CD4-positive, CD25-positive, alpha-beta regulatory T cell (primary cell): ENCODE data around the gene LSM8. TPM values are rescaled to one million over a fixed set of nuclear protein-coding genes. Genes with fewer than 3 reads are reported as not detected.

Experiments used
- ATAC-seq, 2 donors: fragments of 150-1000 bp; cut with Tn5 transposase; one replicate each; pipeline ENCODE4 v1.10.0; 2021; ENCODE audit warnings: low read depth in 2 of 2, moderate number of reproducible peaks in 2 of 2, moderate library complexity in 1 of 2
- DNase-seq, 3 donors: peaks; one replicate each; pipeline versions ENCODE4 v3.0.0 to v3.0.0-alpha.2; 2012 to 2022; ENCODE audit warnings: mixed read lengths in 1 of 3
- H3K27ac ChIP-seq: one replicate; pipeline ENCODE4 v1.7.0; 2013; ENCODE audit warnings: mild to moderate bottlenecking, low read length; ENCODE audit not compliant: insufficient read depth, poor library complexity, severe bottlenecking
- H3K27me3 ChIP-seq: one replicate; pipeline ENCODE4 v1.7.0; 2013; ENCODE audit warnings: low read length; ENCODE audit not compliant: control insufficient read depth, insufficient read depth
- H3K36me3 ChIP-seq: one replicate; pipeline ENCODE4 v1.7.0; 2013; ENCODE audit warnings: mild to moderate bottlenecking, low read length, moderate library complexity; ENCODE audit not compliant: control insufficient read depth, insufficient read depth
- H3K4me1 ChIP-seq: 2 replicates; pipeline ENCODE4 v1.7.0; 2013; ENCODE audit warnings: mild to moderate bottlenecking, low read length; ENCODE audit not compliant: insufficient read depth, control insufficient read depth, poor library complexity, severe bottlenecking
- H3K4me3 ChIP-seq: one replicate; pipeline ENCODE4 v1.7.0; 2013; ENCODE audit warnings: low read depth, mild to moderate bottlenecking, low read length, moderate library complexity
- H3K9me3 ChIP-seq, 2 experiments: 1 replicate in 1 of 2; 2 replicates in 1 of 2; pipeline ENCODE4 v1.7.0; 2013; ENCODE audit warnings: low read length in 2 of 2, mild to moderate bottlenecking in 1 of 2, moderate library complexity in 1 of 2; ENCODE audit not compliant: control insufficient read depth in 2 of 2
- H3K27ac Mint-ChIP-seq, 3 donors: one replicate each; pipeline ENCODE4 v1.8.0; 2020 to 2022; ENCODE audit warnings: mild to moderate bottlenecking in 3 of 3, mixed read lengths in 3 of 3, moderate library complexity in 2 of 3
- H3K27me3 Mint-ChIP-seq: one replicate; pipeline ENCODE4 v1.8.0; 2022; ENCODE audit warnings: mild to moderate bottlenecking, mixed read lengths
- H3K36me3 Mint-ChIP-seq: one replicate; pipeline ENCODE4 v1.8.0; 2020; ENCODE audit warnings: mixed read lengths
- H3K4me1 Mint-ChIP-seq, 4 donors: one replicate each; pipeline ENCODE4 v1.8.0; 2020 to 2022; ENCODE audit warnings: mixed read lengths in 4 of 4, mild to moderate bottlenecking in 1 of 4
- H3K4me3 Mint-ChIP-seq, 4 donors: one replicate each; pipeline ENCODE4 v1.8.0; 2020 to 2022; ENCODE audit warnings: mild to moderate bottlenecking in 4 of 4, mixed read lengths in 4 of 4, moderate library complexity in 3 of 4
- H3K9me3 Mint-ChIP-seq, 7 donors: one replicate each; pipeline ENCODE4 v1.8.0; 2020 to 2022; ENCODE audit warnings: mixed read lengths in 7 of 7, mild to moderate bottlenecking in 3 of 7, moderate library complexity in 2 of 7
- polyA plus RNA-seq, 4 donors: library from polyadenylated mRNA; unstranded; fragments of 300-500 nt; fragmentation: Illumina TruSeq; gene quantifications; one replicate each; pipeline ENCODE4 v1.2.3, GENCODE V29; 2021
- total RNA-seq: library from RNA; stranded (reverse); gene quantifications from one replicate; pipeline ENCODE4 v1.2.3, GENCODE V29; 2022

Gene LSM8
- total and polyA plus RNA-seq, 5 donors from 2014 or later = 38.6 to 62.7 (median 49.0) TPM

DNA sequence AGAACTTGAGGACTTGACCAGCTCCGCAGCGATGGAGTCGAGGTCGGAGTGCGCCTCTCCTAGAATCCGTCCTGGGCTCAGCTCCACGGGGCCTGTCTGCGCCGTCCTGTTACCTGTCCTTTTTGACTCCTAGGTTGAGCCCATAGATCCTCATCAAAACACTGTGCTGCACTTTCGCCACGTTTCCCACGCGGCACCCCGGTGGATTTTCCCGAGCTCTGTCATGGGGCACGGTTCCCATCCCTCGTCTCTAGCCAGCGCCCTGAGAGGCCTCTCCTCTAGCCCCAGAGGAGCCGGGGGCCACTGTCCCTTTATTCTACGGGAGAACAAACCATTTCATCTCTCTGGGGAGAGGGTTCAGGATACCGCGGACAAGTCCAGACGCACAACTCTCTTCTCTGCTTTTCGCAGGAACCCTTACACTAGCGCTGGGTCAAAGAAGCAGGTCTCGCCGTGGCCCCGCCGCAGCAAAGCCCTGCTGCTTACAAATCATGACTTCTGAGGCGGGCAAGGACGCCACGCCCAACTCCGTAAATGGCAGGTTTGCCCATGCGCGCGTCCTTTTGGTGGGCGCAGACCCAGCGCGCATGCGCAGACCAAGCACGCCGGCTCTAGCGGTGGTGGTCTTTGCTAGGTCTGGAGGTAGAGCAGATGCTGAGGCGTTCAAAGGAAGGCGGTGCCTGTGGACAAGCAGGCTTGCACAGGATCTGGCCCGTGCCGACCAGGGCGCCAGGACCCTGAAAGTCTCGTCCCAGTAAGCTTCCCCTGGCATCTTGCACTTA, 30.3 kb downstream of the LSM8 start:
- H3K27ac ChIP-seq = no peak overlapping the region
- peak overlapping the region; percentile 66 to 91 (median 86) for H3K4me3 Mint-ChIP-seq

DNA sequence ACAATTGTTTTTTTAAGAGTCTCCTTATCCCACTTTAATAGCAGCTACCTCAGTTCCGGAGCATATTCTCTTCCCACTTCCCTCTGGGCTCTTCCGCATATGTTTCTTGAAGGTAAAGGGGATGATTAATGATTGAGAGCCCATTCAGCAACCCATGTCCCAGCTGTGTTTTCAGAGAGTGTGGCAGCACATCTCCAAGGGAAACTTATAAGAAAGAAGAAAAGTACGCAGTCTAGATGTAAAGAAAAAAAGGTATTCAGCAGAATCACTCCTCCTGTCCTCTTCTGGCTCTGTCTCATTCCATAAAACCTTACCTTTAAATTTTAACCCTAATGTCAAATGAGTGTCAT, 30.8 kb downstream of the LSM8 start:
- H3K9me3 Mint-ChIP-seq = peaks cover 0 to 2% (median 0%) of the 10 kb centered on the region in 7 donors
- peaks cover 39% of the 10 kb centered on the region for H3K27me3 Mint-ChIP-seq
- ATAC-seq (no peak), DNase-seq (no peak)
- Histone ChIP-seq H3K27ac (no peak overlapping the region), H3K27me3 (peaks cover 15% of the 10 kb centered on the region), H3K4me3 (peak overlapping the region; percentile 44), H3K9me3 (no peaks in the 10 kb centered on the region), H3K4me1 (peaks cover 11% of the 10 kb centered on the region), H3K36me3 (no peaks in the 10 kb centered on the region)
- no peaks in the 10 kb centered on the region for H3K36me3 Mint-ChIP-seq
- H3K27ac Mint-ChIP-seq = peak overlapping the region in 2 of 3 donors; percentile 33 to 65
- peaks cover 8 to 14% (median 11%) of the 10 kb centered on the region in 4 donors for H3K4me1 Mint-ChIP-seq
- peak overlapping the region; percentile 61 to 91 (median 86) for H3K4me3 Mint-ChIP-seq

More for the DNA sequence above, 30.3 kb downstream of the LSM8 start:
- Histone ChIP-seq H3K9me3 (no peaks in the 10 kb centered on the region), H3K4me1 (peaks cover 11% of the 10 kb centered on the region), H3K4me3 (peak overlapping the region; percentile 44), H3K27me3 (peaks cover 15% of the 10 kb centered on the region), H3K36me3 (no peaks in the 10 kb centered on the region)
- Mint-ChIP-seq H3K4me1 (peaks cover 8 to 14% (median 11%) of the 10 kb centered on the region in 4 donors), H3K27ac (peak overlapping the region; percentile 33 to 65 (median 54)), H3K36me3 (no peaks in the 10 kb centered on the region), H3K27me3 (peaks cover 39% of the 10 kb centered on the region), H3K9me3 (peaks cover 0 to 2% (median 0%) of the 10 kb centered on the region in 7 donors)
- DNase-seq (peak; percentile 33 to 55 (median 37)), ATAC-seq (peak; percentile 63 to 71)

DNA sequence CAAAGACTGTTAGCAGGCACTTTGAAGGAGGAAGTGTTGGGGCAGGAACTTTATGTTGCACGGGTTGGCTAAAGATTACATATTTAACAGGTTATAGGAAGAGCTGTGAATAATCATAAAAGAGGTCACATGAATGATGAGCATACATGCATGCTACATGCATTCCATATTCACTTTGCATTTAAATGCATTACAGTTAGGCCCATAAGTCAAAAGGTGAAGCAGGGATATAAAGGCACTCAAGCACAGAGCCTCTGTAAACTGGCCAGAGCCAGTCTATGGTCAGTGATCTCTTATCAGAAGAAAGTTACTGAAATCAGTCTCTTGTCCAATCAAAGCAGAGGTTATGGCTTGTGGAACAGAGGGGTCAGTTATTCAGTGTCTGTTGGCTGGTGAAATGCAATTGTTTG, 33.3 kb downstream of the LSM8 start:
- H3K4me1 Mint-ChIP-seq = peaks cover 8 to 14% (median 11%) of the 10 kb centered on the region in 4 donors
- no peak for ATAC-seq
- no peak for DNase-seq
- no peak overlapping the region for H3K4me3 ChIP-seq
- no peaks in the 10 kb centered on the region for H3K36me3 Mint-ChIP-seq
- H3K27ac ChIP-seq = no peak overlapping the region
- no peaks in the 10 kb centered on the region for H3K36me3 ChIP-seq
- no peak overlapping the region for H3K4me3 Mint-ChIP-seq
- H3K9me3 Mint-ChIP-seq = no peaks in the 10 kb centered on the region
- no peak overlapping the region for H3K27ac Mint-ChIP-seq
- peaks cover 39% of the 10 kb centered on the region for H3K27me3 Mint-ChIP-seq
- peaks cover 11% of the 10 kb centered on the region for H3K4me1 ChIP-seq
- peaks cover 13% of the 10 kb centered on the region for H3K27me3 ChIP-seq
- no peaks in the 10 kb centered on the region for H3K9me3 ChIP-seq

DNA sequence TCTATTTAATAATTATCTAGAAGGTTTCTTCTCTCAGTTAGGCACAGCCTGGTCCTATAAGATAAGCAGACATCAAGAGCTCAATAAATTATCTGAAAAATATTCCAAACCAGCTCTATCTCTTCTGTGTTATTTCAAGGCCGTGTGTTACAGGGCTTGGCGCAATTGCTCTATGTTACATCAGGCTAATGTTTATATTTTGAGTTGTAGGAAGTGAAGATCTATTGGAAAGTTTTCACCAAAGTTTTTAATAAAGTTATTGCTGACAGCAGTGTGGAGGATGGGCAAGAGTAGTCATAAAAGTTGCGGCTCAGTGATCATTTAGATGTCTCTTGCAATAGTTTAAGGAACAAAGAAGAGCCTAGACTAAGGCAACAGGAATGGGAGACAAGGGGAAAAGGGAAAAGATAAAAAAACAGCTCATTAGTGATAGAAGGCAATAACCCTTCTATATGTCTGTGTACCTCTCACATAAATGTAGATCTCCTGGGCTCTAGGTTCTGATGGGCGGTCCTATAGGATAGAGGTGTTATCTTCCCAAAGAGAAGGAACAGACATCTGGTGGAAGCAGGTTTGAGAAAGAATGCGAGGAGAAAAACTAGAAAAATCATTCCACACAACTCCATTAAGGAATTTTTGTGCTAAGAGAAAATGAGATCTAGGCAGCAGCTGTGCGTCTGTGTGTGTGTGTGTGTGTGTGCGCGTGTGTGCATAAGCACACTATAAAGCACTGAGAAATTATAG, 34.6 kb downstream of the LSM8 start:
- Mint-ChIP-seq H3K9me3 (no peaks in the 10 kb centered on the region), H3K36me3 (no peaks in the 10 kb centered on the region), H3K27me3 (peaks cover 33% of the 10 kb centered on the region), H3K4me1 (peaks cover 8 to 14% (median 11%) of the 10 kb centered on the region in 4 donors), H3K27ac (no peak overlapping the region), H3K4me3 (no peak overlapping the region)
- ATAC-seq = no peak
- H3K4me1 ChIP-seq = peaks cover 11% of the 10 kb centered on the region
- no peak overlapping the region for H3K27ac ChIP-seq
- H3K36me3 ChIP-seq = no peaks in the 10 kb centered on the region
- peaks cover 10% of the 10 kb centered on the region for H3K27me3 ChIP-seq
- H3K4me3 ChIP-seq = no peak overlapping the region
- DNase-seq = no peak
- H3K9me3 ChIP-seq = no peaks in the 10 kb centered on the region

DNA sequence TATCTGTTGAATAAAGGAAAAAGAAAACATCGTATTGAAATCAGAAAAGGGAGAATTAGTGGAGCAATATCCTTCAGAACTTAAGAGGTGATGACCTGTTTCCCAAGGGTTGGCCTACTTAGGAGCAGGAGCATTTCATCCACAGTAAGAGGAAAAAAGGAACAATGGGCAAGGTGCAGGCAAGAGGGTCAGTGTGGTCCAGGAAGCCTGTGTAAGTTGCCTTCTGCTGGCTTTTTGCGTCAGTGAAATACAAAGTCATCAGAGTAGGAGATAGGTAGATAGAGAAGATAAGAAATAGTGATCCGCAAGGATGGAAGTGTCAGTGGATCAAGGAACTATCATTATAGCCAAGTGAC, 35.2 kb downstream of the LSM8 start:
- Histone ChIP-seq H3K27ac (no peak overlapping the region), H3K4me3 (no peak overlapping the region), H3K9me3 (no peaks in the 10 kb centered on the region), H3K4me1 (peaks cover 7% of the 10 kb centered on the region), H3K27me3 (peaks cover 8% of the 10 kb centered on the region), H3K36me3 (no peaks in the 10 kb centered on the region)
- DNase-seq (no peak), ATAC-seq (no peak)
- Mint-ChIP-seq H3K4me1 (peaks cover 7 to 14% (median 9%) of the 10 kb centered on the region in 4 donors), H3K9me3 (no peaks in the 10 kb centered on the region), H3K27me3 (peaks cover 29% of the 10 kb centered on the region), H3K27ac (peak overlapping the region in 1 of 3 donors; percentile 65), H3K4me3 (no peak overlapping the region), H3K36me3 (no peaks in the 10 kb centered on the region)

DNA sequence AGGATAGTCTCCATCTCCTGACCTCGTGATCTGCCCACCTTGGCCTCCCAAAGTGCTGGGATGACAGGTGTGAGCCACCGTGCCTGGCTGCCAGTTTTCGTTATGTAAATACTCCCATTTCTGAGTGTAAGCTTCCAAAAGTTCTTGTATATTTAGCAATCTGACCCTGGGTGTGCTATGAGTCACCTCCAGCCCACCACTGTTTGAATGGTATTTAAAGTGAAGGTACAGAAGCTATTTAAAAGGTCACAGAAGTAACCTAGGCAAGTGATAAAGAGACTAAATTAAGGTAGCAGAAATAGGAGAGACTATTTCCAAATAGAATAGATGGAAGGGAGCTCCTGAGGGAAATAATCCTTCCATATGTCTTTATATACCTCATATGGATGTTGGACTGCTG, 36.6 kb downstream of the LSM8 start:
- no peaks in the 10 kb centered on the region for H3K4me1 ChIP-seq
- H3K36me3 ChIP-seq = no peaks in the 10 kb centered on the region
- Mint-ChIP-seq H3K4me1 (peaks cover 0 to under 1% (median 0%) of the 10 kb centered on the region in 4 donors), H3K4me3 (no peak overlapping the region), H3K27ac (no peak overlapping the region), H3K9me3 (no peaks in the 10 kb centered on the region), H3K27me3 (peaks cover 15% of the 10 kb centered on the region), H3K36me3 (no peaks in the 10 kb centered on the region)
- H3K4me3 ChIP-seq = no peak overlapping the region
- no peak for DNase-seq
- no peaks in the 10 kb centered on the region for H3K9me3 ChIP-seq
- H3K27ac ChIP-seq = no peak overlapping the region
- peaks cover 4% of the 10 kb centered on the region for H3K27me3 ChIP-seq
- ATAC-seq = no peak

DNA sequence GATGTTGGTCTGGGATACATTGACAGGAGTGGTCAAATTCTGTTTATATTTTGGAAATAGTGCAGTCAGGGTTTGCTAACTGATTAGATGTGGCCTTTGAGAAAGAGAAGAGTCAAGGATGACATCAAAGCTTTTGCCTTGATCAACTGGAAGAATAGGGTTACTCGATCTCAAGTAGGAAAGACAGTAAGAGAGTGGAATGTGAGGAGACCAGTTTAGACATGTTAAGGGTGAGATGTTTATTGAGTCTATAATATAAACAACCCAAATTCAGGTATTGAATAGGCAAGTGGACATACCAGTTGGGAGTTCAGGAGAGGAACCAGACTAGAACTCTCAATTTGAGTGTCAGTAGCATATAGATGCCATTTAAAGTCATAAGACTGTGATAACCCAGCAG, 38.6 kb downstream of the LSM8 start:
- no peaks in the 10 kb centered on the region for H3K9me3 Mint-ChIP-seq

More for the DNA sequence above, 38.6 kb downstream of the LSM8 start:
- Mint-ChIP-seq H3K4me1 (no peaks in the 10 kb centered on the region), H3K4me3 (no peak overlapping the region), H3K36me3 (no peaks in the 10 kb centered on the region), H3K27me3 (peaks cover 8% of the 10 kb centered on the region), H3K27ac (no peak overlapping the region)
- Histone ChIP-seq H3K36me3 (no peaks in the 10 kb centered on the region), H3K4me3 (no peak overlapping the region), H3K27ac (no peak overlapping the region), H3K27me3 (peaks cover 2% of the 10 kb centered on the region), H3K4me1 (no peaks in the 10 kb centered on the region), H3K9me3 (no peaks in the 10 kb centered on the region)
- no peak for ATAC-seq
- DNase-seq = no peak
